PC-3 (cell line): Measurements from ENCODE around the gene STXBP4. TPM values are rescaled to one million over a fixed set of nuclear protein-coding genes. Genes with fewer than 3 reads are reported as not detected.

Source experiments
- ATAC-seq: fragments of 200-7000 bp; cut with Tn5 transposase; 2 replicates; pipeline ENCODE4 v1.9.1; 2020; ENCODE audit warnings: mild to moderate bottlenecking, moderate library complexity
- BruUV-seq: library from RNA; stranded (reverse); fragments of 400-500 nt; replicated peaks from 2 replicates; lab custom pipeline; 2021; lab: Mats Ljungman, UMichigan
- CTCF ChIA-PET: fragments of 300-600 bp; sonication (Branson Sonifier 250); formaldehyde crosslinking; loops from one replicate; lab custom pipeline; 2022; ENCODE audit warnings: antibody characterized with exemption; lab: Charles Lee
- POLR2A ChIA-PET: fragments of 300-600 bp; sonication (Branson Sonifier 250); formaldehyde crosslinking; loops from one replicate; lab custom pipeline; 2022; ENCODE audit warnings: antibody characterized with exemption; ENCODE audit not compliant: unreplicated experiment; lab: Charles Lee
- DNase-seq: peaks from one replicate; pipeline ENCODE4 v3.0.0-alpha.2; 2015
- H2AFZ ChIP-seq: fragments of 300-600 bp; sonication (generic); 2 replicates; pipeline ENCODE4 v1.6.0; 2016; ENCODE audit warnings: antibody characterized with exemption, low read length
- H3F3A ChIP-seq: fragments of 300-600 bp; sonication (generic); one replicate; pipeline ENCODE4 v1.6.0; 2017; ENCODE audit warnings: antibody characterized with exemption, low read length, control low read depth, mild to moderate bottlenecking; ENCODE audit not compliant: unreplicated experiment
- H3K27ac ChIP-seq: fragments of 300-600 bp; sonication (generic); 2 replicates; pipeline ENCODE4 v1.5.1; 2016; ENCODE audit warnings: mild to moderate bottlenecking, low read length
- H3K27me3 ChIP-seq: fragments of 300-600 bp; sonication (generic); 2 replicates; pipeline ENCODE4 v1.6.1; 2016; ENCODE audit warnings: low read length, mixed read lengths
- H3K36me3 ChIP-seq: fragments of 300-600 bp; sonication (generic); 2 replicates; pipeline ENCODE4 v1.6.1; 2016; ENCODE audit warnings: low read depth, mixed run types, low read length, mixed read lengths
- H3K4me1 ChIP-seq: fragments of 300-600 bp; sonication (generic); 2 replicates; pipeline ENCODE4 v1.5.1; 2016; ENCODE audit warnings: low read length; ENCODE audit not compliant: insufficient read depth
- H3K4me2 ChIP-seq: fragments of 300-600 bp; sonication (generic); 2 replicates; pipeline ENCODE4 v1.6.0; 2016; ENCODE audit warnings: low read length
- H3K4me3 ChIP-seq: fragments of 300-600 bp; sonication (generic); 2 replicates; pipeline ENCODE4 v1.5.1; 2016; ENCODE audit warnings: mild to moderate bottlenecking, low read length, mixed read lengths
- H3K79me2 ChIP-seq: fragments of 300-600 bp; sonication (generic); 2 replicates; pipeline ENCODE4 v1.6.1; 2017; ENCODE audit warnings: low read length, mixed read lengths
- H3K9ac ChIP-seq: fragments of 300-600 bp; sonication (generic); 2 replicates; pipeline ENCODE4 v1.6.0; 2016; ENCODE audit warnings: mild to moderate bottlenecking, low read length
- H3K9me2 ChIP-seq: fragments of 300-600 bp; sonication (generic); replicated peaks from 2 replicates; pipeline ENCODE4 v1.6.1; 2016; ENCODE audit warnings: mixed run types, low read length, mixed read lengths
- H3K9me3 ChIP-seq: fragments of 300-600 bp; sonication (generic); 2 replicates; pipeline ENCODE4 v1.6.1; 2016; ENCODE audit warnings: low read length, mixed read lengths
- H4K20me1 ChIP-seq: fragments of 300-600 bp; sonication (generic); 2 replicates; pipeline ENCODE4 v1.6.1; 2016; ENCODE audit warnings: low read length, mixed read lengths
- CTCF ChIP-seq: fragments of 300-600 bp; sonication (generic); conservative IDR thresholded peaks from 2 replicates; pipeline ENCODE4 v1.5.1; 2017; ENCODE audit warnings: antibody characterized with exemption, low read depth, mild to moderate bottlenecking, low read length
- EZH2 ChIP-seq: fragments of 300-600 bp; sonication (generic); IDR thresholded peaks from one replicate; pipeline ENCODE4 v1.6.1; 2017; ENCODE audit warnings: antibody characterized with exemption, mild to moderate bottlenecking, low read length; ENCODE audit not compliant: unreplicated experiment
- EZH2phosphoT487 ChIP-seq: fragments of 300-600 bp; sonication (generic); IDR thresholded peaks from 2 replicates; pipeline ENCODE4 v1.6.1; 2018; ENCODE audit warnings: mild to moderate bottlenecking, antibody characterized with exemption, low read length, borderline replicate concordance
- intact Hi-C: fragments of 100-400 bp; cut with micrococcal nuclease; formaldehyde crosslinking; loops from 2 replicates; pipeline ENCODE4 v1.9.0; 2023
- total RNA-seq: library from RNA; depleted of rRNA; stranded (reverse); fragments of >200 nt; gene quantifications from 2 replicates; pipeline ENCODE4 v1.2.3, GENCODE V29; 2014

STXBP4 gene
- total RNA-seq, 1 experiment from 2014 or later = 6.2 TPM

DNA sequence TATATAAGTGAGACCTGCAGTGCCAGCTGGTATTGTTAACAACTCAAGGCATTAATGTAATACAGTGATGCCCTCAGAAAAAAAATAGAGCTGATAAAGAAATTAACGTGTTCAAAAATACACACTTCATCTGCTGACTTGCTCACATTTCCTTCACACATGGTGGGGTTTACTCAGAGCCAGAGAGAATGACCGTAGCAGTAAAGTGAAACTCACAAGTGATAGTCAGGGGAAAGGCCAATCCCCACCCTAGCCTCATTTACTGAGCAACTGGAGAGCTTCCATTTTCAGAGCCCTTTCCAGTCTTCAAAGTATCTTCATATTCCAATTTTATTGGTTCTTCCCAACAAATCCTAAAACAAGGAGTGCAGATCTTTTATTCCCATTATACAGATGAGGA is 222.2 kb downstream of the STXBP4 start:
- Histone ChIP-seq H3K79me2 (no peaks in the 10 kb centered on the region), H3K9ac (no peak overlapping the region), H2AFZ (no peak overlapping the region), H3K27me3 (no peaks in the 10 kb centered on the region), H3K4me3 (no peak overlapping the region), H3F3A (no peaks in the 10 kb centered on the region), H4K20me1 (no peaks in the 10 kb centered on the region), H3K36me3 (no peaks in the 10 kb centered on the region), H3K4me1 (no peaks in the 10 kb centered on the region), H3K4me2 (no peak overlapping the region), H3K9me2 (no peaks in the 10 kb centered on the region), H3K9me3 (no peaks in the 10 kb centered on the region), H3K27ac (no peak overlapping the region)
- DNase-seq (no peak), ATAC-seq (no peak)
- ChIA-PET POLR2A (no interaction called here), CTCF (no interaction called here)
- intact Hi-C loops = no loop called here
- TF ChIP-seq EZH2phosphoT487 (no peak), EZH2 (no peak), CTCF (no peak)
- no TSS peak for BruUV-seq

- no peaks in the 10 kb centered on the region for H3K79me2 ChIP-seq
- no peak overlapping the region for H3K4me2 ChIP-seq
- ChIA-PET CTCF (no interaction called here), POLR2A (no interaction called here)
- no peaks in the 10 kb centered on the region for H3F3A ChIP-seq
- ATAC-seq = no peak
- BruUV-seq = no TSS peak
- intact Hi-C loops = no loop called here
- no peaks in the 10 kb centered on the region for H3K9me2 ChIP-seq
- no peak overlapping the region for H3K9ac ChIP-seq
- H3K9me3 ChIP-seq = no peaks in the 10 kb centered on the region
- no peak for DNase-seq
- H3K27ac ChIP-seq = no peak overlapping the region
- H3K36me3 ChIP-seq = no peaks in the 10 kb centered on the region
- H3K27me3 ChIP-seq = no peaks in the 10 kb centered on the region
- H2AFZ ChIP-seq = no peak overlapping the region
- no peak overlapping the region for H3K4me3 ChIP-seq
- H4K20me1 ChIP-seq = no peaks in the 10 kb centered on the region
- TF ChIP-seq EZH2phosphoT487 (no peak), CTCF (no peak), EZH2 (no peak)
- no peaks in the 10 kb centered on the region for H3K4me1 ChIP-seq
These were observed 230.3 kb downstream of the STXBP4 start for GRCh38 chr17:55198690-55199370.

- no TSS peak for BruUV-seq
- Histone ChIP-seq H3K9me2 (no peaks in the 10 kb centered on the region), H3K4me1 (no peaks in the 10 kb centered on the region), H2AFZ (no peak overlapping the region), H3F3A (no peaks in the 10 kb centered on the region), H4K20me1 (no peaks in the 10 kb centered on the region), H3K27me3 (no peaks in the 10 kb centered on the region), H3K36me3 (no peaks in the 10 kb centered on the region), H3K27ac (no peak overlapping the region), H3K79me2 (no peaks in the 10 kb centered on the region), H3K9ac (no peak overlapping the region), H3K4me2 (no peak overlapping the region), H3K9me3 (no peaks in the 10 kb centered on the region), H3K4me3 (no peak overlapping the region)
- POLR2A ChIA-PET = no interaction called here
- TF ChIP-seq CTCF (no peak), EZH2 (no peak), EZH2phosphoT487 (no peak)
- no peak for ATAC-seq
- intact Hi-C loops = no loop called here
- no peak for DNase-seq
- CTCF ChIA-PET = no interaction called here
These were observed 232.3 kb downstream of the STXBP4 start for GRCh38 chr17:55200904-55201303.
